Smooth muscle cell of bladder (primary cell): ENCODE measurements around the gene MYH13. TPM values are rescaled to one million over a fixed set of nuclear protein-coding genes. Genes with fewer than 3 reads are reported as not detected.

Experiments
- total RNA-seq: library from RNA; depleted of rRNA; stranded (reverse); fragments of >200 nt; gene quantifications from 2 replicates; pipeline ENCODE4 v1.2.3, GENCODE V29; 2014

MYH13 gene
- under 0.01 and 0.09 TPM in 2 replicates for total RNA-seq

DNA sequence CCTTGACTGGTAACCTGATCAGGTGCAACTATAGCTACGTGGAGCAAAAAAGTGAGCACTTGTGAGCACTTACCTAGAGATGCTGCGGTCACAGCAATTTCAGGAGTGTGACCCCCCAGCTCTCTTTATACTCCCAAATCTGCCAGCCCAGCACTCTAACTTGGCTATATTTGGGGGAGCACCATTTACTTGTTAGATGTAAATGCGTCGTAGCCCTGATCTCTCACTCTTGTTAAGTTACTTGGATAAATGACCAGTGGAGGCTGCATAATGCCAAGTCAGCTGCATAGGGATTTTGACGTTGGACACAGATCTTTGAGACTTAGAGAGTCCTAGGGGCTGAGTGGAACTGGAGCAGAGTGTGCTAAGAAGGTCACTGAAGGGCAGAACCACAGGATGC, at the start of gene MYH13:
TSS of gene MYH13 (minus strand) at position 101 of the 400 bp plus-strand sequence. CDS start 8,476 bp downstream, outside the sequence.

DNA sequence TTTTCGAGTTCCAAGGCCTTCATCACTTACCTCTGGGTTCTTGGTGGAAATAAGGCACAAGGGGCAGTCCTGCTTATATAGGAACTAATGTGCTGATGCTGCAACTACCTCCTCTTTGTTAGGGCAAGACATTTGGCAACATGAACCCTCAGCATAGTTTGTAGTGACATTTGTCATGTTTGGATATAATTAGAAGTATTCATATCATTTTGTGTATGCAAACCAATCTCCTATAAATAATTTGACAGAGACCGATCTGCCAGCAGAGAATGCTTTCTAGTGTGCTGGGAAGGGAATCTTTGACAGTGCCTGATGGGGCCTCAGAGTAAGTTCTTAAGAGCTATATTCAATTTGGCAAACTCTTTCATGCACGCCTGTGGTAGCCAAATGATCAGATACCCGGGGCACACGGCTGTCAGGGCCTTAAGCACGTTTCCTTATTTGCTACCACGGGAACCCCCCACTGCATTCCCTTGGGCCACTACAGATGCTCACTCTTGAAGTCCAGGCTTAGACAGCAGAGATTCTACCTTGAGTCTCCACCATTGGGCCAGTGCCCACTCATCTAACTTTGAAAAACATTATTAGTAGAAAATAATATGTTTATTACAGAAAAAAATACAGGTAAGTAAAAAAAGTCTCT, 49.2 kb upstream of the MYH13 start, which contains the start of gene MYH8:
TSS of gene MYH8 (minus strand) at position 51 of the 643 bp plus-strand sequence. CDS start 1,723 bp downstream, outside the sequence.

Other genes starting within 250 kb of the MYH13 start
- 15.6 and 17.5 TPM in 2 replicates for gene GAS7, start 174.4 kb downstream of the MYH13 start, total RNA-seq
- under 0.01 TPM in 1 of 2 replicates, not detected in the other for gene MYH8, start 48.9 kb upstream of the MYH13 start, total RNA-seq
- gene MYH4, start 96.6 kb upstream of the MYH13 start, total RNA-seq: not detected in 2 replicates
- gene MYH1, start 145.5 kb upstream of the MYH13 start, total RNA-seq: 0.09 TPM in 1 of 2 replicates, not detected in the other
- under 0.01 and 0.46 TPM in 2 replicates for gene MYH2, start 176.7 kb upstream of the MYH13 start, total RNA-seq